HEK293 (cell line): ENCODE results near the gene SNUPN.
A peak's percentile ranks its signal among the peaks of the same experiment; 100 is the strongest.
"Not testable (repeated sequence)": the region's sequence is repeated elsewhere in the genome, so short reads cannot be mapped to it uniquely, and the experiment has no call there.

ENCODE experiments used
- CTCF ChIA-PET: fragments of 350-600 bp; formaldehyde crosslinking; extraction: SDS; loops from one replicate; lab custom pipeline; 2021; ENCODE audit warnings: antibody characterized with exemption; lab: Yijun Ruan, JAX
- POLR2A ChIA-PET: fragments of 300-600 bp; formaldehyde crosslinking; extraction: SDS; loops from one replicate; lab custom pipeline; 2020; ENCODE audit warnings: antibody characterized with exemption, inconsistent platforms; lab: Yijun Ruan, JAX
- H3K27ac ChIP-seq: fragments of 200-500 bp; sonication (Bioruptor generic); 2 replicates; pipeline ENCODE4 v1.5.1; 2014; ENCODE audit warnings: low read depth, low read length, control low read depth, inconsistent platforms; ENCODE audit errors: extremely low read depth
- H3K36me3 ChIP-seq, 2 experiments: fragments of 200-500 bp in 1 of 2; sonication (Bioruptor generic) in 1 of 2; 1 replicate in 1 of 2; 2 replicates in 1 of 2; pipeline ENCODE4 v1.5.1; 2014 to 2017; ENCODE audit warnings: inconsistent platforms in 2 of 2, low read length in 2 of 2; ENCODE audit not compliant: control insufficient read depth in 2 of 2, insufficient read depth in 1 of 2
- H3K4me1 ChIP-seq: fragments of 200-500 bp; sonication (Bioruptor generic); 2 replicates; pipeline ENCODE4 v1.5.1; 2014; ENCODE audit warnings: mild to moderate bottlenecking, low read length, inconsistent platforms; ENCODE audit not compliant: control insufficient read depth, insufficient read depth
- H3K4me3 ChIP-seq: 2 replicates; pipeline ENCODE4 v1.5.1; 2011; ENCODE audit warnings: low read depth, mild to moderate bottlenecking, control low read depth, low read length, moderate library complexity
- H3K9me3 ChIP-seq: fragments of 200-500 bp; sonication (Bioruptor generic); 2 replicates; pipeline ENCODE4 v1.5.1; 2014; ENCODE audit warnings: low read depth, low read length, inconsistent platforms; ENCODE audit not compliant: control insufficient read depth, insufficient read depth
- BCL6B ChIP-seq: fragments of 450-650 bp; formaldehyde crosslinking; IDR thresholded peaks from 2 replicates; pipeline ENCODE4 v1.5.1; 2017; ENCODE audit warnings: missing biosample characterization, missing genetic modification characterization
- FEZF1 ChIP-seq: fragments of 450-650 bp; formaldehyde crosslinking; IDR thresholded peaks from 2 replicates; pipeline ENCODE4 v1.5.1; 2016; ENCODE audit warnings: missing biosample characterization, missing genetic modification characterization
- GLI4 ChIP-seq: fragments of 450-650 bp; formaldehyde crosslinking; IDR thresholded peaks from 2 replicates; pipeline ENCODE4 v1.5.1; 2016; ENCODE audit warnings: missing biosample characterization, missing genetic modification characterization
- GLIS1 ChIP-seq: fragments of 450-650 bp; formaldehyde crosslinking; IDR thresholded peaks from 2 replicates; pipeline ENCODE4 v1.5.1; 2016; ENCODE audit warnings: missing biosample characterization, missing genetic modification characterization
- IKZF3 ChIP-seq: fragments of 450-650 bp; IDR thresholded peaks from 2 replicates; pipeline ENCODE4 v1.5.0; 2018; ENCODE audit warnings: missing biosample characterization, mild to moderate bottlenecking, missing genetic modification characterization, moderate library complexity
- KLF1 ChIP-seq: fragments of 450-650 bp; formaldehyde crosslinking; IDR thresholded peaks from 2 replicates; pipeline ENCODE4 v1.5.1; 2016; ENCODE audit warnings: missing biosample characterization, missing genetic modification characterization
- KLF16 ChIP-seq: fragments of 450-650 bp; formaldehyde crosslinking; IDR thresholded peaks from 2 replicates; pipeline ENCODE4 v1.5.1; 2017; ENCODE audit warnings: missing biosample characterization, missing genetic modification characterization
- KLF7 ChIP-seq: fragments of 450-650 bp; formaldehyde crosslinking; IDR thresholded peaks from 2 replicates; pipeline ENCODE4 v1.5.1; 2016; ENCODE audit warnings: missing biosample characterization, missing genetic modification characterization, borderline replicate concordance
- ZBTB17 ChIP-seq: fragments of 450-650 bp; formaldehyde crosslinking; IDR thresholded peaks from 2 replicates; pipeline ENCODE4 v1.5.1; 2016; ENCODE audit warnings: missing biosample characterization, missing genetic modification characterization
- ZBTB6 ChIP-seq: fragments of 450-650 bp; formaldehyde crosslinking; IDR thresholded peaks from 2 replicates; pipeline ENCODE4 v1.5.1; 2017; ENCODE audit warnings: missing biosample characterization, missing genetic modification characterization
- ZFP41 ChIP-seq: fragments of 450-650 bp; formaldehyde crosslinking; IDR thresholded peaks from 2 replicates; pipeline ENCODE4 v1.5.1; 2016; ENCODE audit warnings: missing biosample characterization, missing genetic modification characterization, borderline replicate concordance
- ZNF10 ChIP-seq: fragments of 450-650 bp; formaldehyde crosslinking; IDR thresholded peaks from 2 replicates; pipeline ENCODE4 v1.5.1; 2017; ENCODE audit warnings: missing biosample characterization, missing genetic modification characterization
- ZNF133 ChIP-seq: fragments of 450-650 bp; formaldehyde crosslinking; IDR thresholded peaks from 2 replicates; pipeline ENCODE4 v1.5.1; 2016; ENCODE audit warnings: missing biosample characterization, missing genetic modification characterization
- ZNF24 ChIP-seq: fragments of 450-650 bp; formaldehyde crosslinking; IDR thresholded peaks from 2 replicates; pipeline ENCODE4 v1.5.1; 2016; ENCODE audit warnings: missing biosample characterization, missing genetic modification characterization
- ZNF292 ChIP-seq: fragments of 450-650 bp; formaldehyde crosslinking; IDR thresholded peaks from 2 replicates; pipeline ENCODE4 v1.5.1; 2016; ENCODE audit warnings: low read depth, missing biosample characterization, missing genetic modification characterization, borderline replicate concordance
- ZNF362 ChIP-seq: fragments of 450-650 bp; formaldehyde crosslinking; IDR thresholded peaks from 2 replicates; pipeline ENCODE4 v1.5.1; 2016; ENCODE audit warnings: missing biosample characterization, missing genetic modification characterization
- ZNF521 ChIP-seq: fragments of 450-650 bp; formaldehyde crosslinking; IDR thresholded peaks from 2 replicates; pipeline ENCODE4 v1.5.1; 2017; ENCODE audit warnings: missing biosample characterization, mild to moderate bottlenecking, missing genetic modification characterization
- ZNF561 ChIP-seq: fragments of 450-650 bp; IDR thresholded peaks from 2 replicates; pipeline ENCODE4 v1.5.1; 2018; ENCODE audit warnings: missing biosample characterization, missing genetic modification characterization, borderline replicate concordance
- ZNF600 ChIP-seq: fragments of 450-650 bp; formaldehyde crosslinking; IDR thresholded peaks from 2 replicates; pipeline ENCODE4 v1.5.1; 2016; ENCODE audit warnings: missing biosample characterization, missing genetic modification characterization
- ZNF654 ChIP-seq: fragments of 450-650 bp; formaldehyde crosslinking; IDR thresholded peaks from 2 replicates; pipeline ENCODE4 v1.5.1; 2016; ENCODE audit warnings: low read depth, missing biosample characterization, missing genetic modification characterization
- TF ChIP-seq, protein P1 (sequence below): fragments of 450-650 bp; formaldehyde crosslinking; IDR thresholded peaks from 2 replicates; pipeline ENCODE4 v1.5.1; 2016; ENCODE audit warnings: missing biosample characterization, missing genetic modification characterization

Gene SNUPN

GRCh38 chr15:75639191-75639708 lies 13.7 kb upstream of the SNUPN start (continued):
- no peak for TF ChIP-seq ZBTB6 (tag by site-specific recombination)
- TF ChIP-seq ZNF561 (tag by site-specific recombination), result 0 out of 2 replicates have a peak, but pooled peaks have one; percentile 19
- no peak for TF ChIP-seq GLI4 (tag by site-specific recombination)
- peak; percentile 69; the same call in 1 of the 2 replicates for TF ChIP-seq BCL6B (tag by site-specific recombination)
- TF ChIP-seq FEZF1 (tag by site-specific recombination), result no peak
- peak; percentile 79 for TF ChIP-seq ZNF10
- TF ChIP-seq IKZF3 (tag by site-specific recombination), result 0 out of 2 replicates have a peak, but pooled peaks have one; percentile 10
- TF ChIP-seq, all 188 proteins: peak for 6

GRCh38 chr15:75637245-75638009 lies 11.9 kb upstream of the SNUPN start:
- Histone ChIP-seq H3K27ac (peak overlapping the region; percentile 25; the same call in 1 of the 2 replicates), H3K9me3 (no peaks in the 10 kb centered on the region), H3K4me1 (peaks cover 7% of the 10 kb centered on the region), H3K36me3 (peaks cover 6% of the 10 kb centered on the region in 2 experiments; a peak in 2 of 3 replicates)
- POLR2A ChIA-PET, result interaction anchor here (0.6 to 4.4 kb wide), 9 partner anchors 10 to 270 kb away, joined by 3 to 94 read pairs (median 21); partner anchors contain the start of genes MAN2C1, PTPN9, SIN3A and SNUPN
- no peak for TF ChIP-seq ZFP41 (tag by site-specific recombination)
- peak; percentile 77 for TF ChIP-seq ZBTB17 (tag by site-specific recombination)
- no peak for TF ChIP-seq ZNF654 (tag by site-specific recombination)
- peak; percentile 53; the same call in 1 of the 2 replicates for TF ChIP-seq ZNF600 (tag by site-specific recombination)
- no peak for TF ChIP-seq ZNF133 (tag by site-specific recombination)
- no peak for TF ChIP-seq KLF7
- no peak for TF ChIP-seq KLF16 (tag by site-specific recombination)
- TF ChIP-seq, protein P1, sequence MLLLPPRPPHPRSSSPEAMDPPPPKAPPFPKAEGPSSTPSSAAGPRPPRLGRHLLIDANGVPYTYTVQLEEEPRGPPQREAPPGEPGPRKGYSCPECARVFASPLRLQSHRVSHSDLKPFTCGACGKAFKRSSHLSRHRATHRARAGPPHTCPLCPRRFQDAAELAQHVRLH, result no peak
- TF ChIP-seq ZNF24 (tag by site-specific recombination), result 0 out of 2 replicates have a peak, but pooled peaks have one; percentile 30
- TF ChIP-seq ZNF521 (tag by site-specific recombination), result no peak
- TF ChIP-seq ZNF292 (tag by site-specific recombination), result no peak
- TF ChIP-seq, all 188 proteins: peak for 3
- H3K4me3 ChIP-seq, result no peak overlapping the region
- CTCF ChIA-PET, result interaction anchor here (0.6 to 5.8 kb wide), 10 partner anchors 8 to 270 kb away, joined by 3 to 47 read pairs (median 6); partner anchors contain the start of genes MAN2C1, SNUPN and SNX33

GRCh38 chr15:75636026-75636425 lies 10.5 kb upstream of the SNUPN start:
- H3K9me3 ChIP-seq, result no peaks in the 10 kb centered on the region
- H3K27ac ChIP-seq, result no peak overlapping the region
- peaks cover 6% of the 10 kb centered on the region in 2 experiments; a peak in 2 of 3 replicates for H3K36me3 ChIP-seq
- TF ChIP-seq KLF1 (peak; percentile 61), ZNF362 (tag by site-specific recombination) (peak; percentile 78), GLIS1 (tag by site-specific recombination) (peak; percentile 76)
- TF ChIP-seq, protein P1, result no peak
- peaks cover 7% of the 10 kb centered on the region for H3K4me1 ChIP-seq
- ChIA-PET POLR2A (interaction anchor here (0.6 to 1.8 kb wide), 4 partner anchors 8 to 17 kb away, joined by 3 to 11 read pairs (median 6); partner anchors contain the start of gene SNUPN), CTCF (interaction anchor here (5.8 kb wide), 1 partner anchor 269 kb away, joined by 47 read pairs; the partner anchor contains the start of gene MAN2C1)
- H3K4me3 ChIP-seq, result no peak overlapping the region

DNA sequence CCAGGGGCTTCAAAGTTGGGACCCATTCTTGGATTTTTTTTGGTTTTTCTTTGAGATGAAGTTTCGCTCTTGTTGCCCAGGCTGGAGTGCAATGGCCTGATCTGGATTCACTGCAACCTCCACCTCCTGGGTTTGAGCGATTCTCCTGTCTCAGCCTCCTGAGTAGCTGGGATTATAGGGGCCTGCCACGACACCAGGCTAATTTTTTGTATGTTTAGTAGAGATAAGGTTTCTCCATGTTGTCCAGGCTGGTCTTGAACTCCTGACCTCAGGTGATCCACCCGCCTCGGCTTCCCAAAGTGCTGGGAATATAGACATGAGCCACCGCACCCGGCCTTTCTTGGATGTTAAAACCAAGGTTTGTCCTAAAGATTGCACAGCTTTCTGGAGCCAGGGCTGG lies 8.4 kb upstream of the SNUPN start:
- H3K36me3 ChIP-seq, H3K9me3 ChIP-seq, H3K27ac ChIP-seq, H3K4me1 ChIP-seq, H3K4me3 ChIP-seq, CTCF ChIA-PET: not testable (repeated sequence)
- POLR2A ChIA-PET, result interaction anchor here (1.4 to 1.8 kb wide), 3 partner anchors 13 to 182 kb away, joined by 3 to 7 read pairs (median 5); partner anchors contain the start of gene SNX33
